ENCODE data around the gene TENM4.

The TENM4 gene

GRCh38 chr11:79255965-79256364 is 184.9 kb downstream of the TENM4 start (continued):
- TF ChIP-seq PATZ1 (CRISPR knock-in tag; IDR thresholded peaks at IDR 0.05; ENCODE audit: borderline replicate concordance) (no peak), SNAI2 (CRISPR knock-in tag; IDR thresholded peaks at IDR 0.05) (no peak)

- no peak for TF ChIP-seq CREB5 (CRISPR knock-in tag; IDR thresholded peaks at IDR 0.05; ENCODE audit: low read depth)
- TF ChIP-seq ZC3H10 (CRISPR knock-in tag; IDR thresholded peaks at IDR 0.05) = no peak
- TF ChIP-seq ZFP3 (CRISPR knock-in tag; IDR thresholded peaks at IDR 0.05) = no peak
- no peak for TF ChIP-seq ARNTL (CRISPR knock-in tag; IDR thresholded peaks at IDR 0.05; ENCODE audit: borderline replicate concordance, low read depth)
- no peak for TF ChIP-seq BACH2 (CRISPR knock-in tag; IDR thresholded peaks at IDR 0.05; ENCODE audit: borderline replicate concordance)
- TF ChIP-seq RARB (CRISPR knock-in tag; IDR thresholded peaks at IDR 0.05) = no peak
- no peak for TF ChIP-seq GLIS3 (CRISPR knock-in tag; IDR thresholded peaks at IDR 0.05)
- TF ChIP-seq POU6F1 (CRISPR knock-in tag; IDR thresholded peaks at IDR 0.05; ENCODE audit: borderline replicate concordance, low read depth) = no peak
- TF ChIP-seq PATZ1 (CRISPR knock-in tag; IDR thresholded peaks at IDR 0.05; ENCODE audit: borderline replicate concordance) = no peak
- TF ChIP-seq SNAI2 (CRISPR knock-in tag; IDR thresholded peaks at IDR 0.05) = no peak
- no peak for TF ChIP-seq ZNF8 (CRISPR knock-in tag; IDR thresholded peaks at IDR 0.05)
- no peak for ATAC-seq
Measured at GRCh38 chr11:79253280-79253679, 187.6 kb downstream of the TENM4 start.

- no peak; the same call in 2 of the 3 replicates for ATAC-seq
- TF ChIP-seq CSDC2 (CRISPR knock-in tag; IDR thresholded peaks at IDR 0.05) (no peak), SNAI2 (CRISPR knock-in tag; IDR thresholded peaks at IDR 0.05) (no peak), RARB (CRISPR knock-in tag; IDR thresholded peaks at IDR 0.05) (no peak), CREB5 (CRISPR knock-in tag; IDR thresholded peaks at IDR 0.05; ENCODE audit: low read depth) (no peak), POU6F1 (CRISPR knock-in tag; IDR thresholded peaks at IDR 0.05; ENCODE audit: borderline replicate concordance, low read depth) (no peak)
Measured at GRCh38 chr11:79249295-79249993, 191.4 kb downstream of the TENM4 start.

- TF ChIP-seq ZNF8 (CRISPR knock-in tag; IDR thresholded peaks at IDR 0.05) = no peak
- TF ChIP-seq ESRRG (CRISPR knock-in tag; IDR thresholded peaks at IDR 0.05) = no peak
- TF ChIP-seq ISL1 (CRISPR knock-in tag; IDR thresholded peaks at IDR 0.05) = no peak
- TF ChIP-seq CREB5 (CRISPR knock-in tag; IDR thresholded peaks at IDR 0.05; ENCODE audit: low read depth) = no peak
- no peak for TF ChIP-seq TCF4 (CRISPR knock-in tag; IDR thresholded peaks at IDR 0.05; ENCODE audit: borderline replicate concordance)
- no peak for TF ChIP-seq ARNTL (CRISPR knock-in tag; IDR thresholded peaks at IDR 0.05; ENCODE audit: borderline replicate concordance, low read depth)
- ATAC-seq = peak; percentile 34
Measured at GRCh38 chr11:79244798-79245197, 196.0 kb downstream of the TENM4 start.
